Peyer's patch (tissue), 4 donors: ENCODE measurements around the gene TTK.

Source experiments
- POLR2A ChIP-seq, 2 donors: fragments of 450-650 bp; IDR thresholded peaks; one replicate each; pipeline ENCODE4 v1.5.1; 2017; ENCODE audit warnings: antibody characterized with exemption in 2 of 2, mild to moderate bottlenecking in 2 of 2, moderate library complexity in 2 of 2
- TF ChIP-seq, protein P1 (sequence below), 6 experiments: fragments of 450-650 bp in 4 of 6; fragments of 200-600 bp in 2 of 6; sonication (generic) in 1 of 6; IDR thresholded peaks; one replicate each; pipeline ENCODE4 v1.5.1; 2017 to 2019; ENCODE audit warnings: antibody characterized with exemption in 6 of 6, mild to moderate bottlenecking in 3 of 6, moderate library complexity in 1 of 6

DNA sequence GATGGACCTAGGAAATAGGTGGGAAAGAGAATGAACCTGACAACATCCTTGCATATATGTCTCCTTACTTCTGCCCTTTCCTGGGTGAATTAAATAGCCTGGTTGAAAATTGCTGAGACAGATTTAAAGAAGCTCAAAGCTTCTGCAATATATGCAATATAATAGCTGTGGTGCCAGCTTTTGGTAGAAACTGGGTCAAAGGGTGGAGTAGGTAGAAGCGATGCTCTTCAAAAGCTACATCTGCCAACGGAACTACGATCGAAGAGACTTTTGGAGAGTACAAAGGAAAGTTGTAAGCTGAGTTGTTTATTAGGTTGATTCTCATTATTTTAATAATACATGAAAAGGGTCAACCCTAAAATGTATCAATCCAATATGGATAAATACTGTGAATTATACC lies 22.8 kb upstream of the TTK start:
- no peak for TF ChIP-seq POLR2A (IDR thresholded peaks at IDR 0.05)
- TF ChIP-seq, protein P1, sequence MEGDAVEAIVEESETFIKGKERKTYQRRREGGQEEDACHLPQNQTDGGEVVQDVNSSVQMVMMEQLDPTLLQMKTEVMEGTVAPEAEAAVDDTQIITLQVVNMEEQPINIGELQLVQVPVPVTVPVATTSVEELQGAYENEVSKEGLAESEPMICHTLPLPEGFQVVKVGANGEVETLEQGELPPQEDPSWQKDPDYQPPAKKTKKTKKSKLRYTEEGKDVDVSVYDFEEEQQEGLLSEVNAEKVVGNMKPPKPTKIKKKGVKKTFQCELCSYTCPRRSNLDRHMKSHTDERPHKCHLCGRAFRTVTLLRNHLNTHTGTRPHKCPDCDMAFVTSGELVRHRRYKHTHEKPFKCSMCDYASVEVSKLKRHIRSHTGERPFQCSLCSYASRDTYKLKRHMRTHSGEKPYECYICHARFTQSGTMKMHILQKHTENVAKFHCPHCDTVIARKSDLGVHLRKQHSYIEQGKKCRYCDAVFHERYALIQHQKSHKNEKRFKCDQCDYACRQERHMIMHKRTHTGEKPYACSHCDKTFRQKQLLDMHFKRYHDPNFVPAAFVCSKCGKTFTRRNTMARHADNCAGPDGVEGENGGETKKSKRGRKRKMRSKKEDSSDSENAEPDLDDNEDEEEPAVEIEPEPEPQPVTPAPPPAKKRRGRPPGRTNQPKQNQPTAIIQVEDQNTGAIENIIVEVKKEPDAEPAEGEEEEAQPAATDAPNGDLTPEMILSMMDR (IDR thresholded peaks at IDR 0.05), result no peak
